Breast epithelium (tissue), 3 donors: ENCODE measurements around the gene SHROOM2.

Source experiments
- POLR2A ChIP-seq: fragments of 450-650 bp; IDR thresholded peaks from one replicate; pipeline ENCODE4 v1.6.1; 2016; ENCODE audit warnings: antibody characterized with exemption, mild to moderate bottlenecking, moderate library complexity
- TF ChIP-seq, protein P1 (sequence below), 3 donors: fragments of 450-650 bp; IDR thresholded peaks; one replicate each; pipeline ENCODE4 v1.5.1; 2016 to 2017; ENCODE audit warnings: antibody characterized with exemption in 3 of 3, mild to moderate bottlenecking in 3 of 3, moderate library complexity in 3 of 3

- TF ChIP-seq, protein P1, sequence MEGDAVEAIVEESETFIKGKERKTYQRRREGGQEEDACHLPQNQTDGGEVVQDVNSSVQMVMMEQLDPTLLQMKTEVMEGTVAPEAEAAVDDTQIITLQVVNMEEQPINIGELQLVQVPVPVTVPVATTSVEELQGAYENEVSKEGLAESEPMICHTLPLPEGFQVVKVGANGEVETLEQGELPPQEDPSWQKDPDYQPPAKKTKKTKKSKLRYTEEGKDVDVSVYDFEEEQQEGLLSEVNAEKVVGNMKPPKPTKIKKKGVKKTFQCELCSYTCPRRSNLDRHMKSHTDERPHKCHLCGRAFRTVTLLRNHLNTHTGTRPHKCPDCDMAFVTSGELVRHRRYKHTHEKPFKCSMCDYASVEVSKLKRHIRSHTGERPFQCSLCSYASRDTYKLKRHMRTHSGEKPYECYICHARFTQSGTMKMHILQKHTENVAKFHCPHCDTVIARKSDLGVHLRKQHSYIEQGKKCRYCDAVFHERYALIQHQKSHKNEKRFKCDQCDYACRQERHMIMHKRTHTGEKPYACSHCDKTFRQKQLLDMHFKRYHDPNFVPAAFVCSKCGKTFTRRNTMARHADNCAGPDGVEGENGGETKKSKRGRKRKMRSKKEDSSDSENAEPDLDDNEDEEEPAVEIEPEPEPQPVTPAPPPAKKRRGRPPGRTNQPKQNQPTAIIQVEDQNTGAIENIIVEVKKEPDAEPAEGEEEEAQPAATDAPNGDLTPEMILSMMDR (IDR thresholded peaks at IDR 0.05), result no peak
- TF ChIP-seq POLR2A, result no peak
Observed at GRCh38 chrX:9805956-9806355, 19.7 kb downstream of the SHROOM2 start.
